Measurements from ENCODE around the gene ALG2.

- TF ChIP-seq, protein P1, sequence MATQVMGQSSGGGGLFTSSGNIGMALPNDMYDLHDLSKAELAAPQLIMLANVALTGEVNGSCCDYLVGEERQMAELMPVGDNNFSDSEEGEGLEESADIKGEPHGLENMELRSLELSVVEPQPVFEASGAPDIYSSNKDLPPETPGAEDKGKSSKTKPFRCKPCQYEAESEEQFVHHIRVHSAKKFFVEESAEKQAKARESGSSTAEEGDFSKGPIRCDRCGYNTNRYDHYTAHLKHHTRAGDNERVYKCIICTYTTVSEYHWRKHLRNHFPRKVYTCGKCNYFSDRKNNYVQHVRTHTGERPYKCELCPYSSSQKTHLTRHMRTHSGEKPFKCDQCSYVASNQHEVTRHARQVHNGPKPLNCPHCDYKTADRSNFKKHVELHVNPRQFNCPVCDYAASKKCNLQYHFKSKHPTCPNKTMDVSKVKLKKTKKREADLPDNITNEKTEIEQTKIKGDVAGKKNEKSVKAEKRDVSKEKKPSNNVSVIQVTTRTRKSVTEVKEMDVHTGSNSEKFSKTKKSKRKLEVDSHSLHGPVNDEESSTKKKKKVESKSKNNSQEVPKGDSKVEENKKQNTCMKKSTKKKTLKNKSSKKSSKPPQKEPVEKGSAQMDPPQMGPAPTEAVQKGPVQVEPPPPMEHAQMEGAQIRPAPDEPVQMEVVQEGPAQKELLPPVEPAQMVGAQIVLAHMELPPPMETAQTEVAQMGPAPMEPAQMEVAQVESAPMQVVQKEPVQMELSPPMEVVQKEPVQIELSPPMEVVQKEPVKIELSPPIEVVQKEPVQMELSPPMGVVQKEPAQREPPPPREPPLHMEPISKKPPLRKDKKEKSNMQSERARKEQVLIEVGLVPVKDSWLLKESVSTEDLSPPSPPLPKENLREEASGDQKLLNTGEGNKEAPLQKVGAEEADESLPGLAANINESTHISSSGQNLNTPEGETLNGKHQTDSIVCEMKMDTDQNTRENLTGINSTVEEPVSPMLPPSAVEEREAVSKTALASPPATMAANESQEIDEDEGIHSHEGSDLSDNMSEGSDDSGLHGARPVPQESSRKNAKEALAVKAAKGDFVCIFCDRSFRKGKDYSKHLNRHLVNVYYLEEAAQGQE (tag by site-specific recombination; IDR thresholded peaks at IDR 0.05): no peak
- TF ChIP-seq ZNF398 (tag by site-specific recombination; IDR thresholded peaks at IDR 0.05): no peak
- TF ChIP-seq ZNF670 (tag by site-specific recombination; IDR thresholded peaks at IDR 0.05; ENCODE audit: low read depth): no peak
- TF ChIP-seq YY1 (tag by site-specific recombination; IDR thresholded peaks at IDR 0.05): no peak
Observed at GRCh38 chr9:99176527-99177013, 45.2 kb downstream of the ALG2 start.
